ENCODE measurements around the gene PRXL2B.

Gene PRXL2B

DNA sequence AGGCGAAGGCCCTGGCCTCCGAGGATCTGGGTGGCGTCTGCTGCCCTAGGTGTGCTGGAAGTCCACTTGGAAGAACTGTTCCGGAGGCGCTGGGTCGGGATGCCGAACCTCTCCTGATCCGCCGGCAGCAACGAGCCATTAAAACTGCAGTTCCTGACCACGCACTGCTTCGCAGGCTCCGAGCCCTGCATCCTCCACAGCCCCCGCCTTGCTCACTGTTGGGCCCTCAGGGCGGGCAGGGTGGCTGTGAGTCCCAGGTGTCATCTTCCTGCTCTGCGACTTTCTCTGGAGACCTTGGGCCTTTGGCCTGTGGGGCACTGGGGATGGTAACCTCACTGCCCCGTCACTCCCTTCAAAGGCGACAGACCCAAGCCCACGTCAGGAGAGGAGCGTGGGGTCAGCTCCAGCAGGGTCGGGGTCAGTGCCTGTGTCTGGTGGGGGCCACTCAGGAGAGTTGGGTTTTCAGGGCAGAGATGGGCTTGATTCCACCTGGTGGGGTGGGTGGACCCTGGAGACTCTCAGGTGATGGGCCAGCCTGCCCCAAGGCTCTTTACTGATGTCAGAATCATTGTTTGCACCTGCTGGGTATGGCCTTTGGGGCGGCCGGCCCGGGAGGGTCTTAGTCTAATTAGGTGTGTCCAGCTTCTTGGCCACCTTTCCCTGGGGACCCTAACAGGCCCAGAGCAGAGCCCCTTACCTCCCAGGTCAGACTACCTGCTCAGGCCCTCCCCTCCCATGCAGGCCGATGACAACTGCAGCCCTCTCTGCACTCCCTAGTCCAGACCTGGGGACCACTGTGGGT is 3.1 kb downstream of the PRXL2B start:
- DNase-seq (ENCODE audit: extremely low spot score), result no peak
- ChIA-PET POLR2A (no interaction called here), CTCF (no interaction called here)
- TF ChIP-seq SP1 (IDR thresholded peaks at IDR 0.05) (no peak), BHLHE40 (IDR thresholded peaks at IDR 0.05; ENCODE audit: borderline replicate concordance) (no peak), FOXM1 (IDR thresholded peaks at IDR 0.05; ENCODE audit: borderline replicate concordance) (no peak), ZNF384 (IDR thresholded peaks at IDR 0.05) (no peak), FOXA1 (IDR thresholded peaks at IDR 0.05) (no peak), FOXK2 (IDR thresholded peaks at IDR 0.05) (no peak)

DNA sequence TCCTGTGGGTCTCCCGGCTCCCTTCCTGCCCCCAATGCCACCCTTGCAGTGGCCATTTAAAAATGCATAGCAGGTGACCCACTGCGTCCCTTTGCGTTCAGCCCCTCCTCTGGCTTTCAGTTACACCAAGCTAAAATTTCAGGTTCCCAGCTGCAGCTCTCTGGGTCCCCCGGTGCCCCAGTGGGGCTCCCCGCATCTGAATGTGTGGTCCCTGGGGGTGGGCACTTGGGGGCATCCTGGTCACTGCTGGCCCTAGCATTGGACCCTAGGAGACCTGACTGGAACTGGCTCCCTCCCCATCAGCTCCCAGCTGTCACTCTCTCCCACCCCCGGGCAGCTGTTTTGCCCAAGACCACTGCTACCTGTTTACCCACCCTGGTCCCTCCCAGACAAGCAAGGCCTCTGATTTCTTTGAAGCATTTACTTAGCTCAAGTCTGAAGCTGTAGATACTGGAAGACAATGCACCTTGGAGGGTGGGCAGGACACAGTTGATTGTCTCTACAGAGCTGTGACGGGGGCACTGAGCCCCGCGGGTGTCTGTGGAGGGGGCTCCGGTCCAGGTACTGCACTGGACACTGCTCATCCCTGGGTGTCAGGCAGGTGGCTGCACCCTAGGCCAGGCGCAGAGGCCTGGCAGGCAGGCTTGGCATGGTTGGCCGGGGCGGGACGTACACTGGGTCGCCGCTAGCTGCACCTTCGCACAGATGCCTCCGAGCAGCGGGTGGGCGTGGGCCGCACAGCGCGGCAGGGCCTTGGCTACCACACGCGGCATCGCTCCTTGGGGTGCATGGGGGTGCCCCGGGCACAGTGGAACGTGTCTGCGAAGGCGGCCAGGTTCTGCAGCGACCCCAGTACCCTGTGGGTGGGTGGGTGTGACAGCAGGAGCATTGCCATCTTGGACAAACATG is 3.9 kb downstream of the PRXL2B start:
- POLR2A ChIA-PET, result no interaction called here

DNA sequence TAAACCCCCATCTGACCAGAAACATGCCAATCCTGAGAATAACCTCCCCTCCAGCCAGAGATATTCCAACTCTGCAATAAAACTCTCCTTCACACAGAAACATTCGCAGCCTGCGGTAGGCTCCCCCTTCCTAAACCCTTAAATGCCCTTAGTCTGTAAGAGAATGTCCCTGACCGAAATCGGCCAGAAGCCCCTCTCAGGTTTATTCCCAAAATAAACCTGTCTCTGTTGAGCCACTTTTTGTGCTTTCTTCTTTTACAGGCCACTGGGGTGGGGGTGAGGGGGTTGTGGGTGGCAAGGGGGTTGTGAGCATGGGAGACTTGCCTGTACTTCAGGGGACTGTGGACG is 4.6 kb downstream of the PRXL2B start:
- ChIA-PET CTCF (no interaction called here), POLR2A (no interaction called here)
- no peak for DNase-seq (ENCODE audit: extremely low spot score)
- no peak for TF ChIP-seq BHLHE40 (IDR thresholded peaks at IDR 0.05; ENCODE audit: borderline replicate concordance)
- TF ChIP-seq, protein P1, sequence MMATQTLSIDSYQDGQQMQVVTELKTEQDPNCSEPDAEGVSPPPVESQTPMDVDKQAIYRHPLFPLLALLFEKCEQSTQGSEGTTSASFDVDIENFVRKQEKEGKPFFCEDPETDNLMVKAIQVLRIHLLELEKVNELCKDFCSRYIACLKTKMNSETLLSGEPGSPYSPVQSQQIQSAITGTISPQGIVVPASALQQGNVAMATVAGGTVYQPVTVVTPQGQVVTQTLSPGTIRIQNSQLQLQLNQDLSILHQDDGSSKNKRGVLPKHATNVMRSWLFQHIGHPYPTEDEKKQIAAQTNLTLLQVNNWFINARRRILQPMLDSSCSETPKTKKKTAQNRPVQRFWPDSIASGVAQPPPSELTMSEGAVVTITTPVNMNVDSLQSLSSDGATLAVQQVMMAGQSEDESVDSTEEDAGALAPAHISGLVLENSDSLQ (IDR thresholded peaks at IDR 0.05), result no peak
- TF ChIP-seq ZNF384 (IDR thresholded peaks at IDR 0.05), result no peak
- TF ChIP-seq CTBP1 (IDR thresholded peaks at IDR 0.05; ENCODE audit: borderline replicate concordance), result no peak
- TF ChIP-seq FOXK2 (IDR thresholded peaks at IDR 0.05), result no peak
- no peak for TF ChIP-seq NFRKB (IDR thresholded peaks at IDR 0.05)
- no peak for TF ChIP-seq ELF4 (IDR thresholded peaks at IDR 0.05)
- TF ChIP-seq SUZ12 (IDR thresholded peaks at IDR 0.05), result no peak
- no peak for TF ChIP-seq TARDBP (IDR thresholded peaks at IDR 0.05)
- no peak for TF ChIP-seq ARNT (IDR thresholded peaks at IDR 0.05)
- TF ChIP-seq LEF1 (IDR thresholded peaks at IDR 0.05; ENCODE audit: borderline replicate concordance), result no peak
- TF ChIP-seq HDGF (IDR thresholded peaks at IDR 0.05; ENCODE audit: borderline replicate concordance), result no peak
- no peak for TF ChIP-seq FOXM1 (IDR thresholded peaks at IDR 0.05; ENCODE audit: borderline replicate concordance)
- no peak for TF ChIP-seq FOXA1 (IDR thresholded peaks at IDR 0.05)
- no peak for TF ChIP-seq SP1 (IDR thresholded peaks at IDR 0.05)
- no peak for TF ChIP-seq L3MBTL2 (conservative IDR thresholded peaks at IDR 0.05)

More for the DNA sequence above, 3.9 kb downstream of the PRXL2B start:
- no peak for DNase-seq (ENCODE audit: extremely low spot score)
- TF ChIP-seq L3MBTL2 (conservative IDR thresholded peaks at IDR 0.05) (no peak), NFRKB (IDR thresholded peaks at IDR 0.05) (no peak), TARDBP (IDR thresholded peaks at IDR 0.05) (no peak)
- CTCF ChIA-PET, result no interaction called here

DNA sequence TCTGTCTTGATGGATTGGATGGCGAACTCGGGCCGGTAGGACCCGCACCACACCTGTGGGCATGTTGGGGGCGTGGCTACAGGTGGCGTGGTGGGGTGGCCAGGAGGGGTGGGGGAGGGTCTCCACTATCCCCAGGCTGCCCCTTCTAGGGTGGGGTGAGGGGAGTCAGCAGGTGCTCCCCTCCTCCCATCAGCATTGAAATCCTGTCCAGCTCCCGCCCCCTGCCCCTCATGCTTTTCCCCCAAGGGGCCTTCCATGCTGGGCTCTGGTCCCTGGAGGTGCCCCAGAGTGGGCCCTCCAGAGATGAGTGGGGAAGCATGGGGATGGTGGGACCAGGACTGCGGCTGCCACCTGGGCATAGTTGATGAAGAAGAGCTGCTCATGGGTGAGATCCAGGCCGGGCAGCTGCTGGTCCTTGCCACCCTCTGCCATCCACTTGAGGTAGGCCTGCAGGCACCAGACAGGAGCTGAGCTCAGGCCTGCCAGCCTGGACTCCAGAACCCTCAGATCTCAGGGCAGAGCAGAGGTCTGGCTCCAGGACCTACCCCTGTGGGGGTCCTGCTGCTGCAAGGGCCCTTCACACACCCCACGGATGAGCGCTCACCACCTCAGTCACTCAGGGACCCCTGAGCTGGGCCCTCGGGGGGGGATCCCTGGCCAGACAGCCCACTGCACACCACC is 5.1 kb downstream of the PRXL2B start:
- ChIA-PET CTCF (no interaction called here), POLR2A (interaction anchor here (0.7 kb wide), 1 partner anchor 85 kb away, joined by 3 read pairs; no protein-coding TSS in a partner anchor)
- DNase-seq (ENCODE audit: extremely low spot score), result no peak
- TF ChIP-seq ELF4 (IDR thresholded peaks at IDR 0.05), result no peak
- no peak for TF ChIP-seq FOXA1 (IDR thresholded peaks at IDR 0.05)
- TF ChIP-seq LEF1 (IDR thresholded peaks at IDR 0.05; ENCODE audit: borderline replicate concordance), result no peak
- no peak for TF ChIP-seq FOXM1 (IDR thresholded peaks at IDR 0.05; ENCODE audit: borderline replicate concordance)
- TF ChIP-seq ARNT (IDR thresholded peaks at IDR 0.05), result no peak
- TF ChIP-seq ZNF384 (IDR thresholded peaks at IDR 0.05), result no peak
- TF ChIP-seq TARDBP (IDR thresholded peaks at IDR 0.05), result no peak
- TF ChIP-seq L3MBTL2 (conservative IDR thresholded peaks at IDR 0.05), result no peak
- TF ChIP-seq SP1 (IDR thresholded peaks at IDR 0.05), result no peak
- no peak for TF ChIP-seq CTBP1 (IDR thresholded peaks at IDR 0.05; ENCODE audit: borderline replicate concordance)
- TF ChIP-seq, protein P1 (IDR thresholded peaks at IDR 0.05), result no peak

DNA sequence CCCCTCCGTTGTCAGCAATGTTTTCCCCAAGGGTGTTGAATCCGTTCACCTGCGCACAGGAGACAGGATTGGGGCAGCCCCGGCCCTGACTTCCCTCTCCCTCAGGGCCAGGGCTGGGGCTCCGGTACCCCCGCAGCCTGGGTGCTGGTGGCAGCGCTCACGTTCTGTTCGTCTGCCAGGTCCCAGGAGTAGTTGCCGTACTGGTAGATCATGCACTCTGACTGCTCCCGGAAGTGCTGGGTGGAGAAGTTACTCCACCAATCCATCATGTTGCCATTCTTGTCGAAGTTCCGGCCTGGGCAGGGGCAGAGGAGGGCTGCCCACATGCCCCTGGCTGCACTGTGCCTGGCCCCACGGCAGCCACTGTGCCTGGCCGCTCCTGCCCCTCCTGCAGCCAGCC is 6.1 kb downstream of the PRXL2B start:
- DNase-seq (ENCODE audit: extremely low spot score), result no peak
- ChIA-PET CTCF (no interaction called here), POLR2A (no interaction called here)
- TF ChIP-seq ARNT (IDR thresholded peaks at IDR 0.05) (no peak), BHLHE40 (IDR thresholded peaks at IDR 0.05; ENCODE audit: borderline replicate concordance) (no peak), SP1 (IDR thresholded peaks at IDR 0.05) (no peak), LEF1 (IDR thresholded peaks at IDR 0.05; ENCODE audit: borderline replicate concordance) (no peak), SUZ12 (IDR thresholded peaks at IDR 0.05) (no peak), ZNF384 (IDR thresholded peaks at IDR 0.05) (no peak), FOXK2 (IDR thresholded peaks at IDR 0.05) (no peak), FOXM1 (IDR thresholded peaks at IDR 0.05; ENCODE audit: borderline replicate concordance) (no peak), HDGF (IDR thresholded peaks at IDR 0.05; ENCODE audit: borderline replicate concordance) (no peak), TARDBP (IDR thresholded peaks at IDR 0.05) (no peak), ELF4 (IDR thresholded peaks at IDR 0.05) (no peak), L3MBTL2 (conservative IDR thresholded peaks at IDR 0.05) (no peak), NFRKB (IDR thresholded peaks at IDR 0.05) (no peak)
- TF ChIP-seq, protein P1 (IDR thresholded peaks at IDR 0.05), result no peak

Measured in HEK293T (cell line).